Colonic mucosa (tissue), 4 donors: Measurements from ENCODE around the gene TRIM37. TPM values are rescaled to one million over a fixed set of nuclear protein-coding genes. Genes with fewer than 3 reads are reported as not detected.
A peak's percentile ranks its signal among the peaks of the same experiment; 100 is the strongest.

Experiments used
- DNase-seq: peaks from one replicate; pipeline ENCODE4 v3.0.0-alpha.2; 2020
- H3K27ac ChIP-seq: fragments of 200-600 bp; one replicate; pipeline ENCODE4 v1.8.0; 2021
- H3K27me3 ChIP-seq: fragments of 200-600 bp; one replicate; pipeline ENCODE4 v1.8.0; 2021
- H3K36me3 ChIP-seq: fragments of 200-600 bp; one replicate; pipeline ENCODE4 v1.8.0; 2021
- H3K4me1 ChIP-seq: fragments of 200-600 bp; one replicate; pipeline ENCODE4 v1.8.0; 2021; ENCODE audit warnings: mild to moderate bottlenecking
- H3K4me3 ChIP-seq: fragments of 200-600 bp; one replicate; pipeline ENCODE4 v1.8.0; 2021
- H3K9ac ChIP-seq, 2 donors: one replicate each; pipeline ENCODE4 v1.7.0; 2013; ENCODE audit warnings: control low read depth in 2 of 2, low read depth in 2 of 2, low read length in 2 of 2
- H3K9me3 ChIP-seq: fragments of 200-600 bp; one replicate; pipeline ENCODE4 v1.8.0; 2021
- intact Hi-C: fragments of 100-400 bp; cut with DNase I; formaldehyde crosslinking; loops from one replicate; pipeline ENCODE4 v1.14.1; 2022
- total RNA-seq, 2 donors: library from RNA; stranded (reverse); fragmentation: NEBNext Ultra II Directional in 1 of 2; extraction: Animal tissue kit (Norgen Biotek cat#: 25700) in 1 of 2; gene quantifications; one replicate each; pipeline ENCODE4 v1.2.1, GENCODE V29; 2021
- TF ChIP-seq, protein P1 (sequence below): fragments of 200-600 bp; IDR thresholded peaks from one replicate; pipeline ENCODE4 v1.8.0; 2022; ENCODE audit warnings: antibody characterized with exemption, mild to moderate bottlenecking
- donor health status: healthy.
- donor health status: DM: no; HTN: no; CAD: no.
- donor health status: DM: no; HTN: no; CAD: no.

Gene TRIM37
- total RNA-seq, 2 donors from 2014 or later, result 17.2 to 24.1 TPM

DNA sequence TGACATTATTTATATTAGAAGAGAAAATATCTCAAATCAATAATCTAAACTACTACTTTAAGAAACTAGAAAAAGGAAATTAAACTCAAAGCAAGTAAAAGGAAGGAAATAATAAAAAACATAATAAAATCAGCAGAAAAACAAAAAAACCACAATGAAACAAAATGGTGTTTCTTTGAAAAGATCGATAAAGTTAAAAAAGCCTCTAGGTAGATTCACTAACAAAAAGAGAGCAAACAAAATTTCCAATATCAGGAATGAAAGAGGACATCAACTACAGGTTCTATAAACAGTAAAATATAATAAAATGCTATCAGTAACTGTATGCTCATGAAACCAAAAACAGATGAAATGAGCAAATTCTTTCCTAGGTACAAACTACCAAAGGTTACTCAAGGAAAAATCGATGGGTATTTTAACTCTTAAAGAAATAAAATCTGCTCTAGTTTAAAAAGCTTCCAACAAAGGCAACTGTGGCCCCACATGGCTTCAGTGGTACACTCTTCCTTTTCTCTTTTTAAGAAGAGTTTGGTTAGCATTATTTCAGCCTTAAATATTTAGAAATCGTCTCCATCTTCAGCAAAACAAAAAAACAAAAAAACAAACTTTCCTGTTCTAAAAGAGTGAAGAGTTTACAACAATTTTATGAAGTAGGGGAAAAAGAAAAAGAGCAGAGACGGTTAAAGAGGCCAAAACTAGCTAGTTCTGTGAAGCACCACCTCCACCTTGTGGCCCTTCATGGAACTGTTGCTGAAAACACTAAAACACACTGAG, 102.2 kb downstream of the TRIM37 start:
- TF ChIP-seq, protein P1, sequence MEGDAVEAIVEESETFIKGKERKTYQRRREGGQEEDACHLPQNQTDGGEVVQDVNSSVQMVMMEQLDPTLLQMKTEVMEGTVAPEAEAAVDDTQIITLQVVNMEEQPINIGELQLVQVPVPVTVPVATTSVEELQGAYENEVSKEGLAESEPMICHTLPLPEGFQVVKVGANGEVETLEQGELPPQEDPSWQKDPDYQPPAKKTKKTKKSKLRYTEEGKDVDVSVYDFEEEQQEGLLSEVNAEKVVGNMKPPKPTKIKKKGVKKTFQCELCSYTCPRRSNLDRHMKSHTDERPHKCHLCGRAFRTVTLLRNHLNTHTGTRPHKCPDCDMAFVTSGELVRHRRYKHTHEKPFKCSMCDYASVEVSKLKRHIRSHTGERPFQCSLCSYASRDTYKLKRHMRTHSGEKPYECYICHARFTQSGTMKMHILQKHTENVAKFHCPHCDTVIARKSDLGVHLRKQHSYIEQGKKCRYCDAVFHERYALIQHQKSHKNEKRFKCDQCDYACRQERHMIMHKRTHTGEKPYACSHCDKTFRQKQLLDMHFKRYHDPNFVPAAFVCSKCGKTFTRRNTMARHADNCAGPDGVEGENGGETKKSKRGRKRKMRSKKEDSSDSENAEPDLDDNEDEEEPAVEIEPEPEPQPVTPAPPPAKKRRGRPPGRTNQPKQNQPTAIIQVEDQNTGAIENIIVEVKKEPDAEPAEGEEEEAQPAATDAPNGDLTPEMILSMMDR, result peak; percentile 95
- Histone ChIP-seq H3K4me3 (no peak overlapping the region), H3K9me3 (no peaks in the 10 kb centered on the region), H3K4me1 (no peaks in the 10 kb centered on the region), H3K36me3 (no peaks in the 10 kb centered on the region), H3K9ac (no peak overlapping the region), H3K27ac (no peak overlapping the region), H3K27me3 (no peaks in the 10 kb centered on the region)
- intact Hi-C loops, result loop anchor here (2.0 to 5.0 kb wide), 2 partner anchors 294 to 417 kb away; no protein-coding TSS in a partner anchor
- DNase-seq, result peak; percentile 66

DNA sequence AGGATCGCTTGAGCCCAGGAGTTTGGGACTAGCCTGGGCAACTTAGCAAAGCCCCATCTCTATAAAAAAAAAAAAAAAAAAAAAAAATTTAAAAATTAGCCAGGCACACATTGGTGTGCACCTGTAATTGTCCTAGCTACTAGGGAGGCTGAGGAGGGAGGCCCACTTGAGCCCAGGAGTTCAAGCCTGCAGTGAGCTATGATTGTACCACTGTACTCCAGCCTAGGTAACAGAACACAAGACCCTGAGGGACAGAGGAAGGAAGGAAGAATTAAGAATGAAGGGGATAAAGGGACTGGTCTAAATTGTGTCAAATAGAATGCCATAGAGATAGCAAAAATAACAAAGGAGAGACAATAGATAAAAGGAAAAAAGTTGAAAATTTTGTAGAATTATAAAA, 102.8 kb downstream of the TRIM37 start:
- intact Hi-C loops, result loop anchor here (2.0 kb wide), 1 partner anchor 293 kb away; no protein-coding TSS in a partner anchor
- no peak overlapping the region for H3K4me3 ChIP-seq
- no peak overlapping the region for H3K9ac ChIP-seq
- H3K4me1 ChIP-seq, result no peaks in the 10 kb centered on the region
- no peak for DNase-seq
- H3K27me3 ChIP-seq, result no peaks in the 10 kb centered on the region
- no peak overlapping the region for H3K27ac ChIP-seq
- TF ChIP-seq, protein P1, result no peak
- H3K9me3 ChIP-seq, result no peaks in the 10 kb centered on the region
- no peaks in the 10 kb centered on the region for H3K36me3 ChIP-seq

DNA sequence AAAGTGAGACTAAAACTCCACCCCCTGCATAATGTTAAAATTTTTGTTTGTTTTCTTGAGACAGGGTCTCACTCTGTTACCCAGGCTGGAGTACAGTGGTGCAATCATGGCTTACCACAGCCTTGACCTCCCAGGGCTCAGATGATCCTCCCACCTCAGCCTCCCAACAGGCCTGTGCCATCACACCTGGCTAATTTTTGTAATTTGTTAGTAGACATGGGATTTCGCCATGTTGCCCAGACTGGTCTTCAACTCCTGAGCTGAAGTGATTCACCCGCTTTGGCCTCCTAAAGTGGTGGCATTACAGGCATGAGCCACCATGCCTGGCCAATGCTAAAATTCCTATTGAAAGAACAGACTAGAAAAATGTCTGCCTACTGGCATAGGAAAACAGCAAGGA, 103.8 kb downstream of the TRIM37 start:
- Histone ChIP-seq H3K4me3 (no peak overlapping the region), H3K36me3 (no peaks in the 10 kb centered on the region), H3K27me3 (no peaks in the 10 kb centered on the region), H3K9ac (no peak overlapping the region), H3K9me3 (no peaks in the 10 kb centered on the region), H3K27ac (no peak overlapping the region), H3K4me1 (no peaks in the 10 kb centered on the region)
- no peak for DNase-seq
- intact Hi-C loops, result no loop called here
- TF ChIP-seq, protein P1, result no peak

DNA sequence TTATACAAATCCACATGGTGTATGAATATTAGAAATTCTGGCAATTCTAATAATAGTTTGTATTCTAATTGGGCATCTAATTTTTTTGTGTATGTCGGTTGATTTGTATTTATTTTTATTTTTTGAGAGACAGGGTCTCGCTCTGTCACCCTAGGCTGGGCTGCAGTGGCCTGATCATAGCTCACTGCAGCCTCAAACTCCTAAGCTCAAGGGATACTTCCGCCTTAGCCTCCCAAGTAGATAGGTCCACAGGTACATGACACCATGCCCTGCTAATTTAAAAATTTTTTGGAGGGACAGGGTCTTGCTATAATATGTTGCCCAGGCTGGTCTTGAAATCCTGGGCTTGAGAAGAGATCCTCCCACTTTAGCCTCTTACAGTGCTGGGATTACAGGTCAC, 104.6 kb downstream of the TRIM37 start:
- H3K36me3 ChIP-seq, result no peaks in the 10 kb centered on the region
- H3K4me1 ChIP-seq, result no peaks in the 10 kb centered on the region
- TF ChIP-seq, protein P1, result no peak
- H3K4me3 ChIP-seq, result no peak overlapping the region
- no peak overlapping the region for H3K9ac ChIP-seq
- no peak overlapping the region for H3K27ac ChIP-seq
- intact Hi-C loops, result no loop called here
- no peaks in the 10 kb centered on the region for H3K9me3 ChIP-seq
- no peak for DNase-seq
- H3K27me3 ChIP-seq, result no peaks in the 10 kb centered on the region

DNA sequence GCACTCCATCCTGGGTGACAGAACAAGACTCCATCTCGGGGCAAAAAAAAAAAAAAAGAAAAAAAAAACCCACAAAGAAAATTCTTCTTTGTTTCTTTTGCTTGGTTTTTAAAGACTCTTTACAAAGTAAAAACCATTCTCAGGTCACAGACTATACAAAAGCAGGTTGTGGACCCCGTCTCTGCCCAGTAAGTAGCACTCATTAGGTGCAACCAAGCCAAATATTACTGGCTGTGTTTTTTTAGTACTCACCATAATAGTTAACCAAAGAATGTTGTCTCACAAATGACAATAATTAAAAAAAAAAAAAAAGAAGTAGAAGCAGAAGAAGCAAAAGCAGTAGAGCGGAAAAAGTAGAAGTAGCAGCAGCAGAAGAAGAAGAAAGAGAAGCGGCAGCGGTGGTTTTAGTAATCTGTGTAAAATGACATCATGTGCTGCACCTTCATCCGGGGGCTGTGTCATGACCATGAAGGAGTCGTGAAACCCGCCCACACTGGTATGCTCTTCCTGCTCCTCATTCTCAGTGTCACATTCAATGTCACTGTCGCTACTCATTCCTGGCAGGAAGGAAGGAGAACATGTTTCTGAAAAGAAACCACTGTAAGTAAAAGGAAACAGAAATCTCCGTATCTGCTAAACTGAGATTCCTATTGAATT, 105.4 kb downstream of the TRIM37 start:
- Histone ChIP-seq H3K9me3 (no peaks in the 10 kb centered on the region), H3K36me3 (no peaks in the 10 kb centered on the region), H3K27ac (no peak overlapping the region), H3K27me3 (no peaks in the 10 kb centered on the region), H3K4me1 (no peaks in the 10 kb centered on the region), H3K4me3 (no peak overlapping the region), H3K9ac (no peak overlapping the region)
- intact Hi-C loops, result no loop called here
- DNase-seq, result peak; percentile 24
- TF ChIP-seq, protein P1, result no peak
